Activated CD4-positive, CD25-positive, alpha-beta regulatory T cell (primary cell): Measurements from ENCODE around the gene COL23A1.

ENCODE experiments used
- DNase-seq, 4 experiments: peaks; one replicate each; lab custom pipeline; 2025; lab: John Stamatoyannopoulos, UW

Gene COL23A1

DNA sequence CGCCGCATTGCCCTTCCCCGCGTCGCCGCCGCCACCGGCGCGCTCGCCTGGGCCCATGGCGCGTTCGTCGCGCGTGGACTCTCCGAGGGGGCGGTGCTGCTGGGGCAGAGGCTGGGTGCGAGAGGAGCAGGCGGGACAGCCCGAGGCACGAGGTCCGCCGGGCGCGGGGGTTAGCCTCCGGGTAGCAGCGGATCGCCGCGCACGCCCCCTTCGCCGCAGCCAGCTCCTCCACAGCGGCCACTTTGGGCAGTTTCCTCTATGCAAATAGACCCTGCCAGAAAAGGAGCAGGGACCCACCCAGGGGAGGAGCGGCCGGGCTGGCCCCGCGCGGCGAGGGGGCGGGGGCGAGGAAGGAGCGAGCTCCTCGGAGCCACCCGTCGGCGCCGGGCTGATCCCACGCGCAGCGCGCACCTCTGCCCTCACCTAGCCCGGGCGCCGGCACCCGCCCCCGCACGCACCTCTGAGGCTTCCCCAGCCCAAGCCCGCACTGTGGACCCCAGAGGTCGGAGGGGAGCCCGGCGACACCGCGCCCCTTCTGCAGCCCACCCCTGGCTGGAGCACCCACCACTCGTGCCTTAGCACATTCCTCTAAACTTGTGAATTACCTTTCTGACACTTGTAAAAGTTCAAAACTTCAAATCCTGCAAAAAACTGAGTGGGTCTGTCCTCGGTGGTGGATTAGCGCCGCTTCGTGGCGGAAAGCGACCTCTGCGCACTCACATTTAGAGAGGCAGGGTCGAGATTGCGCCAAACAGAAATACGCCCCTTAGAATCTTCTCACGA is at the start of gene COL23A1:
Gene COL23A1, minus strand, starts transcription at position 253 of the 783 bp plus-strand sequence.
- DNase-seq, result peak in 1 of 4 experiments; percentile 7

DNA sequence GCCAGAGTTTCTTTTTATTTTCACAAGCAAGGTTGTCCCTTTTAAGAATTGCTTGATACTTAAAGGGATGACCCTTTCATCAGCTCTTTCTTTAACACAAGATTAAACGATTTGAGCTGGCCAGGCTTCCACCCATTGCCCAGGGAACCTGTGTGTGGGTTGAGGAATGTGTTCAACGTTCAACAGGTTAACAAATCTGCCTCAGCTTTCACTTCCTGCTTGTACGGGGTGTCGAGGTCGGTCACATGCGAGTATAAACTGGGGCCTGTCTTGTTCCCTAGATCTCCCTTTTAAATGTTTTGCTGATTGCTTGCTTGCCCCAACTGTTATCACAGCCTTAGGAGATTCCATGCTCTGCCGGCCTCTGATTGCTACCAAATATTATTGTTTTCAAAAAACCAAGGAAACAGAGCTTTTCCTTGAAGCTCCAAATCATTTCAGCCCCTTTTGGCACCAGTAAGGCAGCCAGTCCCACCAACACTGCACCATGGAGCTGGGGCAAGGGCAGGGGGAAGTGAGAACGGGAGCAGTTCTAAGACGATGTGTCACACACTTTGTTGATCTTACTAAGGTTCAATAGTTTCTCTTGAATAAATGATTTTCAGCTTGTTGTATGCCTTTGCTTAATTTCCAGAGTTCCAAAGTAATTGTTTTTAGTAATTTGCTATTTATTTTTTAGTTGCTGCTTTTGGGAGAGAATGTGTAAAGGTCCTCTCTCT is 47.3 kb upstream of the COL23A1 start:
- DNase-seq, result no peak

DNA sequence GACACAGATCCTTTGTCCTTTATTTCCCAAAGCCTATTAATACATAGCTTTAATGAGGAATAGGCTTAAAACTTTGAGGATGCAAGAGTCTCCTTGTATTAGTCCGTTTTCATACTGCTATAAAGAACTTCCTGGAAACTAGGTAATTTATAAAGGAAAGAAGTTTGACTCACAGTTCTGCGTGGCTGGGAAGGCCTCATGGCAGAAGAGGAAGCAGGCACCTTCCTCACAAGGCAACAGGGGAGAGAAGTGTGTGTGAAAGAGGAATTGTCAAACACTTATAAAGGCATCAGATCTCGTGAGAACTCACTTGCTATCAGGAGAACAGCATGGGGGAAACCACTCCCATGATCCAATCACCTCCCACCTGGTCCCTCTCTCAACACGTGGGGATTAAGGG is 42.1 kb upstream of the COL23A1 start:
- no peak for DNase-seq

DNA sequence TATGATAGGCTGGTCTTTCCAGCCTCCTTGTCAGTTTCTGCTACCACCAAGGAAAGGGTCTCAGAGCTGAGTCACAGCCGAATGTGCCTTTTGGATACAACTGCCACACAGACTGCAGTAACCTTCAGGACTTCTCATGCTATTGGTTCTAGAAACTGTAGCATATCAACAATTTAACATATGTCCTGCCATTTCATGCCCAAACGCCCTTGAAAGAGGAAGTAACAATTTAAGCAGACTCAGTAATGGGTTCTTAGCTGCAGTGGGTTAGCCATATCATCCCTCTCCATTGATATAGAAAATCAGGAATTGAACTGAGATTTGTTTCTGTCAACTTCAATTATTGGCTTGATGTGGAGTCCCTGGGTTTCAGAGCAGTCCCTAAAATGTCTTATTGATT is 40.8 kb upstream of the COL23A1 start:
- DNase-seq, result no peak

DNA sequence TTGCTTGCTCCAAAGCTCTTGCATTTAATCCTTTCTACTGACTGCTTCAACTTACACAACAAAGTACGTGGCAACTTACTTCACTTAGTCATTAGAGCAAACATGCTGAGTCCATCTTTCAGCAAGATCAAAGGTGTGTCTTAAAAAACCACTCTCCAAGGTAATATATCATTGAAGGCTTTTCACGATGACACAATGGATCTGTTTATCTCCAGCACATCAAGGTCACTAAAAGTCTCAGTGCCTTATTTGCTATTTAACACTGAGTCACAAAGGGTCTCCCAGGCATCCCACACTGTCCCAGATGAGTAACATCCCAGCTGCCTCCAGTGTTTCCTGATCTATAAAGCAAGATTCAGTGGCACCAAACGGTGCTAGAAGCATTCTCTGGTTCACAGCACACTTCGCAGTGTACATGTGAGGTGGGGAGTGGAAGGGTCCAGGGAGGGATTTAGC is 40.3 kb upstream of the COL23A1 start:
- DNase-seq, result no peak

DNA sequence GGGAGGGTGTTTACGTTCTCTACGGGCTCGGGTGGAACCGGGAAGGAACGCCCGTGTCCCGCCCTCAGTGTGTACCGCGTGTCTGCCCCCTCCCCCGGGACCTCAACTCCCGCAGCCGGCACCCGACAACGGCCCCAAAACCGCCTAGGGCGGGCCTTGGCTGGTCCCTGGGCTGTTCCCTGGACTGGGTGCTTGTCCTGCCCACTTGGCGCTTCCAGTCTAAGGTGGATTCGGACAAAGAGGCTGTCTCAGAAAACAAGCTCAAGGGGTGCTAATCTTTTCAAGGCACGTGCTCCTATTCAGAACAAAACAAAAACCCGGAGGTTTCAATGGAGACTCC is 37.0 kb upstream of the COL23A1 start:
- DNase-seq, result no peak

DNA sequence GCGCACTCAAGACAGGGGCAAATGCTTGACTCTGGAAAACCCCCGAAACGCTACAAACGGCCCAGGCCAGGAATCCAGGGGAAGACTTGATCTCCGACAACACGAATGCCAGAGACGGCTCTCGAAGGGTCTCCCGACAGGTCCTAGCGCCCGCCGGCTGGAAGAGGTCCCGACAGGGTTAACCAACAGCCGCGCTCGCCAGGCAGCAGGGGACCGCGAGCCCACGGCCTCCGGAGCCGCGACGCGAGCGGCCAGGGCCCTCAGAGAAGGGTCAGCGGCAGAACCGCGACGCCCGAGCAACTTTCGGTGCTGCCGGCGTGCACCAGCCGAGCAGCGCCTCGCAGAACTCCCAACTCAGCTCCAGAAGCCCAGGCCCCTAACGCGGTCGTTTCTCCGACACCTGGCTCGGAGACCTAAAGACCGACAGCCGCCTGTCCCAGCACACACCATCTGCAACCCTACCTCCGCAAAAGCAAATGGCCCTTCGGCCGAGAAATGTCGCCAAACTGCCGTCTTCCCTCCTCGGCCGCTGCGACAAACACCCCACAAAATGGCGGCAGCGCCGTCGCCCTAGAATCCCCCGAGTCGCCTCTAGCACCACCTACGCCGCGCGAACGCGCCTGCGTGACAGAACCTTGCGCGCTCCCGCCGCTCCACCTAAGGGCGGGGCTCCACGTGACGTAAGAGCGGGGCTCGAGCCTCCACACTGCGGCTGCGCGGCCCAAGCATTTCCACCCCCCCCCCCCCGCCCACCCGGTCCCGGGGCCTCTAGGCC is 36.5 kb upstream of the COL23A1 start, which contains the start of gene CLK4:
Gene CLK4, minus strand, starts transcription at position 567 of the 775 bp plus-strand sequence. CDS start 3,634 bp downstream, outside the sequence.
- DNase-seq, result peak; percentile 94 to 96 (median 94)

DNA sequence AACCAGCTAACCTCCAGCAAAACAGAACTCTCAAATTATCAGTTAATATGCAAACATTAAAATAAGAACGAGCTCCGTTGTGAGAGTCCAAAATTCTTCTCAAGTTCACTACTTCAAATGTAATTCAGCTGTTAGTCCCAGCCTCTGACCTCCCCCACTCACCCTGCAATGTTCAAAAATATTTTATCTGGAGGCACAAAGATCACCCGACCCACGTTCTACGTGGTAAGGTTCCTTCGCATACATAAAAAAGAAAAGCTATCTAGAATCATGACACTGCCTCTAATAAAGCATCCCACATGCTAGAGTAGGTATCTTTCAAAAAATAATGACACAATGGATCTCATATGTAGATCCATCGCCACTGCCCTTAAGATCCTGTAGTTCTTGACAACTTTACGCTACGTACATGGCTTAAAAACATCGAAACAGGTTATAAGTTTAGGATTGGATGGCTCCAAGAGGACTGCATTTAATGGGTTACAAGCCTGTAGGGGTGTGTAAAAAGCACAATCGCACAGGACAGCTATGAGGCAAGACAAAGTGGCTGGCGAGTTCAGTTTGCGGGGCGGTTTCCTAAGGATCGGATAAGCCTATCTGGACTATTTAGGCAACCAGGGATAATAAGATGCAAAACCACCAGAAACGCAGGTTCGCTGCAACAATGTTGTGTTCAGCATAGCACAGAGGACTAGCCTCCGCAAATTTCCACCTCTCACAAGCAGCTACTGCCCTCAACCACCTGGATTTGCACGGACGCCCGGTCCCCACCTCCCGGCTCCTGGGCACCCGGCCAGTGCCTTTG is 35.7 kb upstream of the COL23A1 start:
- DNase-seq, result no peak

DNA sequence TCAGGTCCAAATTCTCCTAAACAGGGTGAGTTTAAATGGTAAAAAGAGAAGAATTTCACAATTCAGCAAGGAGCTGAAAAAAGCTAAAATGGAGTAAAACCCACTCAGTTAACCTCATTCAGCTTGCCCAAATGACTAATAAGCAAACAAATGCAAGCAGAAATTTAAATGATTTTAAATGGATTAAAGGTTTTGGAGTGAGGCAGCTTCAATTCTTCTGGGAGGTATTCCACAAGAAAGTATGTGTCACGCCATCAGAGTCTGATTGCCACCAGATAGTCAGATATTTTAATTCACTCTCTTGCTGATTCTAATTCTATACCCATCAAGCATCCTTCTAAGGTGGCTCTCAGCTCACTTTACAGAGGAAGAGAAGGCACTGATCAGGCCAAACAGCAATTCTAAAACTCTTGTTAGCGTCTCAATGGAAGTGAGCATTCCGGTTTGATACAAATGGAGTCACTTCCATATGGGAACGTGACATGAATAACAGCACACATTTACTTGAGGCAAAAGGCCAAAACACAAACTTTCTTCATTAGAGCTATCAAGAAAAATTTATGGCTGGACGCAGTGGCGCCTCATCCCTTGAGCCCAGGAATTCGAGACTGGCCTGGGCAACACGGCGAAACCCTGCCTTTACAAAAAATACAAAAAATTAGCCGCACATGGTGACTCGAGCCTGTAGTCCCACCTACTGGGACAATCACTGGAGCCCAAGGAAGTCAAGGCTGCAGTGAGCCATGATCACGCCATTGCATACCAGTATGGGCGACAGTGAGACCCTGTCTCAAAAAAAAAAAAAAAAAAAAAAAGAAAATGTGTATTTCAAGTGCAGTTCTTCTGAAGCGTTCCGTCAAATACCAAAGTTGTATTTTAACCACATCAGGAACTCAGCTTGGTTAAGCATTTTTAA is 34.7 kb upstream of the COL23A1 start:
- no peak for DNase-seq

DNA sequence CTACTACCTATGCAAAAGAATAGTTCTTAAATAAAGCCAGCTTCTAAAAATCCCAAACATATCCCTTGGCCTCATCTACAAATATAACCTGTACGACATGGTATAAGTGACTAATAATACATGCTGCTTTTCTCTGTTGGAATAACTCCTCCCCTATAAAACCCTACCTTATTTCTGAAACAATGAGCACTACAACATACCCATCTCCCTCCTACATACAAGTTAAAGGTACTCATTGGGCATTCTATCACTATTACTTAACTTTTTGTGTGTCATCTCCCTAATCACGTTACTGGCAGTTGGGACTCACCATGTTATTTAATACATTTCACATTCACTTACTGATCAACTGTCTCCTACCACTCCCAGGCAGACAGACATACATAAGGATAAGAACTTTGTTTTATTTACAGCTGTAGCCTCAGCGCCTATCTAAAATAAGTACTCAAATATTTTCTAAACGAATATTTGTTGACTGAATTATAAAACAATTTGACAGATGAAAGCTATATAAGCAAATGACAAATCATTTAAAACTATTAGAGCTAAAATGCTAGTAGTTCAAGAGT is 32.6 kb upstream of the COL23A1 start:
- no peak for DNase-seq

DNA sequence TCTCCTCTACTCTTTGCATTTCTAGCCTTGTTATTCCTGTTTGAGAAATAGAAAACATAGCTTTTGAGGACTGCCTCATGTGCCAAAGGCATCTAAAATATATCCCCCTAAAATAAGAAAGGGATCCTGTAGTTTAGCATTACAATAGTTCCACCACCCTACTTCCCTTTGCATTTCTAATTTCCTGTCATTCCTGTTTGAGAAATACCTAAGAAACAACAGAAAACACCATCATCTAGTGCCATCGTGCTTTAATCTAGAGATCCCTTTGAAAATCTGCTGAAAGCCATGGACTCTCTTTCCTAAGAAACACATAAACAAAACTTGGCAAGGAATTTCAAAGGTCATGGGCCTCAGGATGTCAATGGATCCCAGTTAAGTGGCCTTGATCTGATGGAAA is 29.2 kb upstream of the COL23A1 start:
- no peak for DNase-seq

DNA sequence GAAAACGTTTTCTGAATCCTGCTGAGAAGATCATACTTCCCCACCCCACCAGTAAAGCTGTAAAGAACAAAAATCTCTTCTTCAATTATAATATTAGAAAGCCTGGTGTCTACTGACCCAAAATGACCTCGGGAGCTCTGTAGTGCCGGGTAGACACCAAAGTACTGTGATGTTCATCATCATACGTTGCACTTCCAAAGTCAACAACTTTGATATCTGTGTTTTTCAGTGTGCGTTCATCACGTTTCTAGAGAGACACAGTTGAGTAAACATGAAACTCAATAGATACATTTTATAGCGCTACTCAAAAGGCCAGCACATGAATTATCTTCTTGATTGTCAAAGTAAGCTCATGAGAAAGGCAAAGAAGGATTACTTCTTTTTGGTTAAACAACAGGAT is 22.1 kb upstream of the COL23A1 start:
- DNase-seq, result no peak

DNA sequence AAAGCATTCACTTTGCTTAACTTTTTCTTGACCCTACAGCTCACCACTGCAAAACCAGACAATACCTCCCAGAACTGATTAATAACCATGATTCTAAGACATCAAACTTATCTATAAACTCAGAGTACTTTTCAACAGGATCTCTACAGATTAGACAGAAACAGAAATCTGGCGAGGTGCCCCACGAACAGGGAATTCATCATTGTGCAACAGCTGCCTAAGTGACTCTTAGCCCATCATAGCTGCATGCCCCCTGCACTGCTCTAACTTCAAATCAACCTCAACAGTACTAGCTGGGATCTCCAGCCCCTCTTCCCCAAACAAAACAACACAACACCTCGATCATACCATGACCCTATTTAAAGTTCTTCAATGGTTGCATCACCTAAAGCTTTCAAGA is 16.1 kb upstream of the COL23A1 start:
- DNase-seq, result no peak

DNA sequence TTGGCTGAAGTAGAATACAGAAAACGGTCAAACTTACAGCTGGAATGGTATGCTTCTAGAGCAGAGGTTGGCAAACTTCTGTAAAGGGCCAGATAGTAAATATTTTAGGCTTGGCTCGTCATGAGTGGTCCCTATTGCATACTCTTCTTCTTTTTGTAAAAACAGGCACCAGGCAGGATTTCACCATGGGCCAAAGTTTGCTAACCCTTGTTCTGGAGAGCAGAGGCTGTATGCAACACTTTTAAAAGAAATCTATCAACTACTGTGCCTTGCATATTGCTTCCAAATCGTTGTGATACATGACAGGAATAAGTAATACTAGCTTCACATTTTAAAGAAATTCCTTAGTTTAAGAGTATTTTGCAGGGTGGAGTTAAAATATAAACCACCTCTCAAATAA is 15.6 kb upstream of the COL23A1 start:
- no peak for DNase-seq

DNA sequence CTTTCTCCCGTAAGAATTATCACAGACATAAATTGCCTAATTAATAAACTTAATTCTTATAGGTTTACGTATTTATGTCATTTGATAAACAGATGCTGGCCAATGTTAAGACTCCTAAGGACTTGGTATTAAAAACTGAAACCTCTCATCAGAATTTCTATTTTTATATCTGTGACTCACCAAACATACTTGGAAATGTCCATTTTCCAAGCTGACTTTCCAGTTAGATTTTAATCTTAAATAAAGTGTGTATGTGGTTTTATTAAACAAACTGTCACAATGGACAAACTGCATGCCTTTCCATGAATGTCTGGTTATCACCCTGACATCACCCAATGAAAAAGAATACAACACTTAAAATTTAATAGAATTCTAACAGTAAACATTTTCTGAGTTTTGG is 12.6 kb upstream of the COL23A1 start:
- DNase-seq, result no peak

DNA sequence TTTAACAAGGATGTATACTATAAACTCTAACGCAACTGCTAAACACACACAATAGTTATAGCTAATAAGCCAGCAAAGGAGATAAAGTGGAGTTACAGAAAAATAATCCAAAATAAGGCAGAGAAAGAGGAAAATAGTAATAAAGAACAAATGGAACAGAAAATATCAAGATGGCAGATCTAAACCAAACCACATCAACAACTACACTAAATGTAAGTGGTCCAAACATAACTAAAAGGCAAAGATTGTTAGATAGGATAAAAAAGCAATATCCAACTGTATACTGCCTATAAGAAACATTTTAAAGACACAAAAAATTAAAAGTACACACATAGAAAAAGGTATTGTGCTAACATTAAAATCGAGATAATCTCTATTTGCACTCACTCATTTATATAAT is 5.6 kb upstream of the COL23A1 start:
- DNase-seq, result no peak

DNA sequence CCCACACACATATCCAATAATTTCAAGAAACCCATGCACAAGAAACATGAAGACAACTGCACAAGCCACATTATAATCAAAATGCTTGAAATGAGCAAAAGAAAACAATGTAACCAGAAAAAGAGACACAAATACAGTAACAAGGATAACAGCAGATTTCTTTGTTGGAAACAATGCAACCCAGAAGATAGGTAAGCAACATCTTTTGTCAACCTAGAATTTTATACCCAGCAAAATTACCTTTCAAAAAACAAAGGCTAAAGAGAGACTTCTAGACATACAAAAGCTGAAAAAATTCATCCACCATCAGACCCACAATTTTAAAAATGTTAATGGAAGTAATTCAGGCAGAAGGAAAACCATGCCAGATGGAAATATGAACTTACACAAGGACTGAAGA is 5.0 kb upstream of the COL23A1 start:
- no peak for DNase-seq

DNA sequence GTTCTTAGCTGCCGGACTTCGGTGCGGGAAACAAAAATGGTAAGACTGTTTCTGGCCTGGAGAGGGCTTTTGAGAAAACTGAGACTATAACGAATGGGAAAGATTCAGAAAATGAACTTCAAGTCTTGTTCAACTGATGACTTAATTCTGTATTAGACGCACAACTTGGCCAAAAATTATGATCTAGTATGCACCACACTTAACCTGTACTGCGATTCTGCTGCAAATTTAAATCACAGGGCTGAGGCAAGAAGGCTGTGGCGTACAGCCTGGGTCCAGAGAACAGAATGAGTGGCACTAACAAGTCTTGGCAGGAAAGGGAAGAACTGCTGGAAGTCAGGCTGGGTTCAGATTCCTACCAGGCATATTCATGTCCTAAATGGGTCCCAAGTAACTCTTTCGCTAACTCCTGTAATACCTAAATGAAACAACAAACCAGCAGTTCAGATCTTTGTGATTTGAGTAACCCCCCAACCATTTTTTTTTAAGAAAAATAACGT is 781 bp upstream of the COL23A1 start:
- no peak for DNase-seq

DNA sequence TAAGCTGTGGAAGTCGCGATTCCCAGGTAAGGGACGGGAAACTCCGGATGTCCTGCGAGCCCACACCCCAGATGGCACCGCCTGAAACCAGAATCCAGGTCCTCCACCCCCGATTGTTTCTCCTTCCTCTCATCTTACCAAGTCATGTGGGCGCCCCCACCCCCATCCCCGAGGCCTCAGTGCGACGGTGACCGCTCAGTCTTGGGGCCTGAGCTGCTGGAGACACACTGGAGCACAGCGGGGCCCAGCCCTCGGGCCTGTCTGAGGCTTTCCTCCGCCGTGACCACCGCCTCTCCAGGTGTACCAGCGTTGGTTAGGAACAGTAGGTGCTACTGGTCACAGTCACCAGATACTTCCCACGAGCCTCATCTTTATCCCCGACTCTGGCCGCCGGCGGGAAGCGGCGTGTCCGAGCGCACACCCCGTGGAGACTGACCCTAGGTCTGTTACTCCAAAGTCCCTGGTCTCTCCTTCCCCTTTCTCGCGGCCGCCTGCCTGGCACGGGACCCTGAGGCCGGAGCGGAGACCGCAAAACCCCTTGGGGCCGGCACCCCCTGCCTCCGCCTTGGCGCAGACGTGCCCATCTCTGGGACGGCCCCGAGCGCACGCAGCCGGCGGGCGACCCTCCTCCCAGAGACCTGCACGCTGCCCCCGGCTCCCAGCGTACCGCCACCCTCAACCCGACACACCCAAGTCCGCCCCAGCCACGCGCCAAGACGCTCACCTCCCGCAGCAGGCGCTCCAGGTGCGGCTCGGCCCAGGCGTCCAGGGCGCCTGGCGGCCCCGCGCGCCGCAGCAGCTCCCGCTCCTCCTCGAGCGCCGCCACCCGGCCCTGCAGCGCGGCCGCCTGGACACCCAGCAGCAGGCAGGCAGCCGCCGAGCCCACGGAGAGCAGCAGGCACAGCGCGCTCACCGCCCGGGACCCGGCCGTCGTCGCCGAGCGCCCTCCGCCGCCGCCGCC is 733 bp downstream of the COL23A1 start:
- DNase-seq, result no peak
